ENCODE measurements around the gene SIVA1.

Gene SIVA1

DNA sequence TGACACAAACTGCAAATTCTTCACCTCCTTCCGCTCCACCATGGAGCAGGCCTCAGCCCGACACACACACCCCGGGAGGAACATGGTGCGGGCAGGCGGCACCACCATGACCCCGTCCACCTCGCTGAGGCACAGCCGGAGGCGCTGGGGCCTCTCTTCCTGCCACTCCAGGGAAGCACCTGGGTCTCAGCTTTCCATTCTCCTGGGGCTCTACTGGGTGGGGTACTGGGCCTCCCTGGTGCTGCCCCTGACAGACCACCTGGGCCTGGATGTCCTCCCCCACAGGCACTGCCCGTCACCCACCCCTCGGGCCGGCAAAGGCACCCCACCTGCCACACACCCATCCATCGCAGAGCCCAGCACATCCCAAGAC is 32.7 kb downstream of the SIVA1 start:
- DNase-seq, result no peak

DNA sequence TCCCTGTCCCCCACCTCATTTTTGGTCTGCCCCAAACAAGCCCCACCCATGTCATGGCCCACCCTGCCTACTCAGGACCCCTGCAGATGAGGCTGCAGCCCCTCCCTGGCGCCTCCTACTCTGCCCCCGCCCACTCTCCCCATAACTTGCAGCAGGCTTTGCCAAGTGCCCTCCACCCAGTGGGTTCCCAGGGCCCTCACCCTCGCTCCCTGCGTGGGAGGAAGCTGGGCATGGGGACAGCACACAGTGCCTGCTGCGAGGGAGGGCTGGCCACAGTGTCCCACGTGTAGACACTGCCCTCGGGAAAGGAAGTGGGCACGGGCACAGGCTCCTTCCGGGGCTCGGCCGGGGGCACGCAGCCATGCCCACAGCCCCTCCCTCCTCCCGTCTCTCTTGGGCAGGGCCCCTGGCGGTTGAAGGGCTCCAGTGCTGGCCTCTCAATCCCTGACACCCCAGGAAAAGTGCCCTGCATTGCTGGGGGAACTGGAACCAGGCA is 33.2 kb downstream of the SIVA1 start:
- peak in 1 of 5 experiments; percentile 65 for DNase-seq

DNA sequence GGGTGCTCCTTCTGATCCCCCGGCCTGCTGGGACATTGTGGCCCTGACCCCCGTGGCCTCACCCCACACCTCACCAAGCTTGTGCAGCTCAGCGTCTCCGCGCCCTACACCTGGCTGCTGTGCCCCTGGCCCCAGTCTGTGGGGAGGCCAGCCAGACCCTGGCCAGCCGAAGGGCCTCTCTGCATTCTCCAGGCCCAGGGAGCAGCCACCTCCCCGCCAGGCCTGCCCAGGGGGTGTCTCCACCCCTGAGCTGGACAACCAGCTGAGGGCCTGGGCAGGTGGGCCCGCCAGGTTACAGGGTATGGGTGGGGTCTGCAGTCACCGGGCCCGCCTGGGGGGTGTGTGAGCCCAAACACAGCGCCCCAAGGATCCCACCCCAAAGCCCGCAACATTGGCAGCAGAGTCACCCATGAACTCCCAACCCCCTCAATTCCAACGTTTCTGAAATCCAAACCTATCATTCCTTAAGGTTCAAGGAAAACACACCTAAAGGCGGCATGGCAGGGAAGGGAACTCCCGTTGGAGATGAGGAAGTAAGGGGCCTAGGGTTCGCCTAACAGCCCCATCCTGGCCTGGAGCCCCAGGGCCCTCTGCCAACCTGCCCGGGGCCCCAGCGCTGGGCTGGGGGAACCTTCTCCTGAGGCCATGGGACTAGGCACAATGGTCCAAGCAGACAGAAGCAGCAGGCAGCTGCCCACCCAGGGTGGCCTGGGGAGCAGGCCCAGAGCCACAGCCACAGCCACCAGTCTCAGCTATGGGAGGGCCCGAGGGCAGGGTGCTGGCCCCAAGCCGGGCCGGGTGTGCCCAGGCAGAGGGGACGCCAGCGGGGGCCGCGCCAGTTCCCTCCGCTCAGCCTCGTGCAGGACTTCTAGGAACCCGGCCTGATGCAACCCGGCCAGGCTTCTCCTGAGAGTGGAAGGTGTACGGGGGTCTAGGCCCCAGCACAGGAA is 34.1 kb downstream of the SIVA1 start:
- DNase-seq, result no peak

DNA sequence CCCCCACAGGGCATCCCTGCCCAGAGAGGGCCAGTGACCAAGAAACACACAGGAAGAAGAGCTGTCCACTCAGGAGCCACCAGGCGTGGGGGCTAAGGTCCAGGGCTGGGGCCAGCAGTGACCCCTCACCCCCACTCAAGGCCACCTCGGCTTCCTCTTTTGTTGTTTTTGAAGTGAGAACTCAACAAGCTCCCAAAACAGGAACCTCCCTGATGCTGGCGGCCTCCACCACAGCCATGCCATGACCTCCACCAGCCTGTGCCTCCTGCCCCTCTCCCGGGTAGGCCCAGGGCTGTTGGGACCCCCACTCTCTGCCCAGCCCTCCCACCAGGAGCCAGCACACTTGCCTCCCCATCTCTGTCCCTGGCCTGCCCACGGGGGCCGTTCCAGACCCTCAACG is 34.8 kb downstream of the SIVA1 start:
- no peak for DNase-seq

DNA sequence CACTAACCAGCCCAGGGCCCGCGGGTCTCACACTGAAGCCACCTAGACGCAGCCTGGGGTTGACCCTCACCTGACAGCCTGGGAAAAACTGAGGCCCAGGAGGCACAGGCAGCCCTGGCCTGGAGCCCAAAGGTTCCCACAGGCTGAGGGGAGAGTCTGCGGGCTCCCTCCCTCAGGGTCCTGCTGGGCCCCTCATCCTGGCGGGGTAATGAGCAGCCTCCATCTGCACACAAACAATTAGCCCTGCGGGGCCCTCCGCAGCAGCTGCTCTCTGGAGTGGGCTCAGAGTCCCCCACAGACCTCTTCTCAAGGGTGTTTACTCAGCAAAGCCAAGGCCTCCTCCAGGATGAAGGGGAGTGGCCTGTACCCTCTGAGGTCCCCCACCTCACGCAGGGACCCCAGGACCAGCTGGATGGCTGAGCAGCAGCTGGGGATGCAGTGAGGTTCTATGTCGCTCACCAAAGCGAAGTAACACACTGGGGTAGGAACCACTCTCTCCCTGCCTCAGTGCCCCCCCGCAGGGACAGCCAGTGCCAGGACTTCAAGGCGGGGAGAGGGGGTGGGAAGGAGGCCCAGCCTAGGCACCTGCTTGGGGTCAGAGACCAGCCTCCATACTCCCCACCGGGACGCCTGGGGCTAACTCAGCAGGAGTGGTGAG is 35.3 kb downstream of the SIVA1 start:
- no peak for DNase-seq

DNA sequence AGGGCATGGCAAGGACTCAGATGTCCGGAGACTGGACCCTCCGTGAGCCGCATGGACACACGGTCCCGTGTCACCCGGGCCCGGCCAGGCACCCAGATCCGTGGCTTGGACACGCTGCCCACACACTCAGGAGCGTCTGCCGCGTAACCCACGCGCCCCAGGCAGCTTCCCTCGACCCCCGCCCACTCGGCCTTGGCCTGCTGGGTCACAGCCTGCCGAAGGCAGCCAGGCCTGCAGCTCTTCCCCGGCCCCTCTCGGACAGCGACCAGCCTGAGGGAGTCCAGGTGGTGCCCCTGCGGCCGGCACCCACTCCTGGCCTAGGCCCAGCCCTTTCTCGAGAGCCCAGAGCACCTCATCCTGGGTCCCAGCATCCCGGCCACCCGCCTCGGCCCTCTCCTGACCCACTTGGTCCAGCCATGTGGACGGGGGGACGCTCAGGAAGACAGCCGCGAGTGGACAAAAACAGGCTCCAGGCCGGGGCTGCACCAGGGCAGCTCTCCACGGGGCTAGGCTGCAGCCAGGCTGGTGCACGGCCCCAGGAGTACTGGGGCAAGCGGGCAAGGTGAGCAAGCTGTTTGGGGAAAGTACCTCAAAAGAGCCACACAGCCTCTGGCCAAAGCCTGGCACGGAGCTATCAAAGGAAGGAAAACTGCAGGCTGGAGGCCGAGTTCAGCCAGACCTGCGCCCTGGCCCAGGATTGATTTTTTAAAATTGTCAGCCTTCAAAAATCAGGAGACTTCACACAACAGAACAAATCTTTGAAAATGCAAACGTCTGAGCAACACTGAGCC is 36.1 kb downstream of the SIVA1 start:
- DNase-seq, result no peak

DNA sequence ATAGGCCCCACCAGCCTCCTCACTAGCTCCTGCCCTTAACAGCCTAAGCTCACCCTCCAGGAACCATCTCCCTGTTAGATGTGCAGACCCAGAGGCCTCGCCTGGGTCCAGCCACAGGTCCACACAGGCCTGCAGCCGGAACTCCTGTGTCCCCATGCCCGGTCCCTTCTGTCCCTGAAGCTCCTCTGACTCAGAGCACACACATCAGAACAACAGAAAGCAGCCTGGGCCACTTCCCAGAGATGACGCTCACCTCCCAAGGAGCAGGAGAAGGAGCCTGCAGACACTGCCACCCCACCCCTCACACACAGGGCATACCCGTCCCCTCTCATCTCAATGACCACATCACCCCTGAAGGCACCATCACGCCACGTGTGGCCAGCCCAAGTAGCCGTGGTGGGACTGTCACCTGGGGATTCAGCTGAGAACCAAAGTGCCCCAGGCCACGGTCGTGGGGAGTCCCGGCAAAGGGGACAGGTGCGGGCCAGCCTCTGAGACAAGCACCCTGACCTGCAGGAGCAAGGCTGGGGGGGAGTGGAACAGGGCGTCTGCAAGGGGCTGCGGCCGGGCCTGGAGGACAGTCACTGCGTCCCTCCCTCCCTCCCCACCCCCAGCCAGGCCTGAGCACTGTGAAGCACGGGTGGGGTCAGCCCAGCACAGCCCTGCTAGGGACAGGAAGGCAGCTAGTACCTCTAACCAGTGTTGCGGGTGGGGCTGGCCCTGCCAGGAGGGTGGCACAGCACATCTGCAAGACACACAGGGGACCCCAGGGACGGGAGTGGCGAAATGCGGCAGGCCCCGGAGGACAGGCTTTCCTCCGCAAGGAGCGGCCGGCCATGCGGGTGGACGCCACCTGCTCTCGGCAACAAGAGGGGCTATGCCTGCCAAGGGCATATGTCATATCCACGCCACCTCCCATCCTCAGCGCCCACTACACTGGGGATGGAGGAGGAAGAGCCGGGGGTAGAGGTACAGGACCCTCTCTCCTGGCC is 37.1 kb downstream of the SIVA1 start:
- DNase-seq, result no peak

DNA sequence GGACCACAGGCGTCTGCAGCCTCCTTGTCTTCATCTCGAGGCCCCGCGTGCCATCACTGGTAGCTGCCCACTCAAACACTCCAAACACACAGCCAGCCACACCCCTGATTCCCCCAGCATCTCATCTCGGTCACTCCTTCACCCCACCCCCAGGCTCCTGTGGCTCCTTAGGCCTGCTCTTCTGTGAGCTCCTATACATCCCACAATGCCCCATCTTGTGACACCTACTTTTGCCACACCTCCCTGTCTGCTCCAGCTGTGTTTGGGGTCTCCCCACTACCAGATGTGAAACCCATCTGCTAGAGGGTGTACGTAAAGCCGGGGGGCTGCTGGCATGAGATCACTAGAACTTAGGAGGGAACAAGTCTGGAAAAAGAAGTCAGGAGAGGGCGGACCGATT is 38.5 kb downstream of the SIVA1 start:
- no peak for DNase-seq

DNA sequence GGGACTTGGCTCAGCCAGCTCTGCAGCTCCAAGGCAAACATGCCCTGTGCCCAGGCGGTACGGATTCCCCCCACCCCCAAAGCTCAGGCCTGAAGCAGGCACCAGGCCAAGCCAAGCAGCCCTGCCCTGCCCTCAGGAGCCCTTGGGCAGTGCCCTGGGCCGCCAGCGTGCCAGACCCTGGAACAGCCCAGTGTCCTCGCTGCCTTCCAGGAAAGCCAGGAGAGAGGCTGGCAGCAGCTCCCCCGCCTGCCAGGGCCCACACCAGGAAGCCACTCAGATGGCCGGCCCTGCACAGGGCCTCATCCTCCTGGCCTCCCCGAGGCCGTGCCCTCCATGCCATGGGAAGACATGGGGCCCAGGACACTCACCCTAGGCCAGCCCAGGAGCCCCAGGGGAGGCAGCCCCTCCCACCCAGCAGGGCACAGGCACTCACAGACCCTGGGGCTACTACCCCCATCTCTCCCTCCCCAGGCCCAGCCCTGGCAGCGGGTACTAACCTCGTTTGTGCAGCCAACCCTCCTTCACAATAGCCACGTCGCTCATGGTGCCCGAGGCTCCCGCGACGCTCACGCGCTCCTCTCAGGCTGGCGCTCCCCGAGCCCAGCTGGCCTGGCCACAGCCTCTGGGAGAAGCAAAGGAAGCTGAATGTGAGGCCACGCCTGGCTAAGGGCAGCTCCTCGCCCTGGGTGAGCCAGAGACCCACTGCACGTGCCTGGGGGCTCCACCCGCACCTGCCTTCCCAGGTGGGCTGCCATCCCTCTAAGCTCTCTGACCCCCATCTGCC is 39.3 kb downstream of the SIVA1 start:
- no peak for DNase-seq

DNA sequence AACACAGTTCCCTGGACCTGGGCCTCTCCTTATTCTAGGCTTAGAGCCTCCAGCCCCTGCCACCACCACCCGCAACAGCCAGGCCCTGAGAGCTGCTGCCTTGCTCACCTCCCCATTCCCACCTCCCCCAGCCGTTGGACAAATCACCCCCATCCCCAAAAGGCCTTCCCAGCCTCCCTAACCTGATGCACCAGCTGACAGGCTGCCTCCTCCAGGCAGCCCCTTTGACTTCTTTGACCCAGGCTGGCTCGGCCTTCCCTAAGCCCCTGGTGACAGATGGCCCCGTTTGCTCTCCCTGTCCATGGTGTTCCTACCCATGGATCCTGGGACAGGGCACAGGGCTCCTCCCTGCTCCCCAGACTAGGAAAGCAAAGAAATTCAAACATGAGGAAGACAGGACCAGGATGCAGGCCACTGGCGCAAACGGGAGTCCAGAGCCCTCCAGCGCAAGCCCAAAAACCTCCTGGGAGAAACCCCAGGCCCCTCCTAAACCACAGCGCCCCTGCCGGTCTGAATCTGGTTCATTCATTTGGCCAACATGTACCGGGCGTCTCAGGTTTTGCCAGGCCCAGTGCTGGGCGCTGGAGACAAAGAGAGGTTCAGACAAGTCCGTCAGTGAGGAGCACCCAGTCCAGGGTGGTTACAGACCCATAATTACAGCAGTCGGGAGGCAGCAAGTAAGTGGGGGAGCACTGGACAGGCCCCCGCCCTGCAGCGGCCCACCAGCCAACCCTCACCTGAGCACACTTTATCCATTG is 40.2 kb downstream of the SIVA1 start:
- no peak for DNase-seq

DNA sequence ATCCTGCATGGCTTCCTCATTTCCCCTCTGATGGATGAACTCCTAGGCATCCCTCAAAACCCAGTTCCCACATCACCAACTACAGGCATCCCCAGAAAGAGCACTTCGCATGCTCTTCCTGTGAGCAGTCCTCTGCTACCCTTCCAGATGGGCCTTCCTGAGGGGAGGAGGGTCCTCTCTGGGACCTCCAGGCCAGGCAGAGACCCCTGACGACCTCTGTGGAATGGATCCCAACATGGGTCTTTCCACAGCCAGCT is 40.7 kb downstream of the SIVA1 start:
- no peak for DNase-seq

DNA sequence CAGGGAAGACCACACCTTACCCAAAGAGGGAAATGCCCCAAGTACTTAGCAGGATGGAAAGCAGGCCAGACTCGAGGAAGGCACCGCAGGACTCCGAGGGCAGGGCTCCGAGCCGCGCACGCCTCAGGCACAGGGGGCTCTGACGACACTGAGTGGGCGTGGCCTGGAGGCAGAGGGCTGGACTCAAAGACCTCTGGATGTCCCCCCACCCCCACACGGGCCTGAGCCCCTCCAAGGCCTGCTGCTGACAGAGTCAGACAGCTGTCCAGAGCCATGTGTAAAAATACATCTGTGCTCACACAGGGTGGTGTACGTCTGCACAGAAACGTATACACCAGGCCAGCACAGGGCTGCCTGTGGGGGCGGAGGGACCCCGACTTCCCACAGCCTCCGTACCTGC is 41.2 kb downstream of the SIVA1 start:
- DNase-seq, result peak in 3 of 5 experiments; percentile 17 to 61 (median 18)

DNA sequence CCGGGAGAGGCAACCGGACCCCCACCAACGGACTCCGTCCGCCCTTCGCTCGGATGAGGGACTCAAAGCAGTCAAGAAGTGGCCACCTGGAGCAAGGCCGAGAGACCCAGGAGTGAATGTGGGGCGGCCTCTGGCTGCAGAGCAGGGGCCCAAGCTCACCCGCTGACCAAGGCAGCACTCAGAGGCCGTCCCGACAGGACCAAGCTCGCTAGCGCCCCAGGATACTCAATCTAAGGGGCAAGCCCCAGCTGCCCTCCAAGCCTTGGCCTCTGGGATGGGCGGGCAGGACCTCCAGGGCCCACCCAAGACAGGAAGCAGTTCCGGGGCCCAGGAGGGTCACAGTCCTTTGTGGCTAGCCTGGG is 41.7 kb downstream of the SIVA1 start:
- no peak for DNase-seq

DNA sequence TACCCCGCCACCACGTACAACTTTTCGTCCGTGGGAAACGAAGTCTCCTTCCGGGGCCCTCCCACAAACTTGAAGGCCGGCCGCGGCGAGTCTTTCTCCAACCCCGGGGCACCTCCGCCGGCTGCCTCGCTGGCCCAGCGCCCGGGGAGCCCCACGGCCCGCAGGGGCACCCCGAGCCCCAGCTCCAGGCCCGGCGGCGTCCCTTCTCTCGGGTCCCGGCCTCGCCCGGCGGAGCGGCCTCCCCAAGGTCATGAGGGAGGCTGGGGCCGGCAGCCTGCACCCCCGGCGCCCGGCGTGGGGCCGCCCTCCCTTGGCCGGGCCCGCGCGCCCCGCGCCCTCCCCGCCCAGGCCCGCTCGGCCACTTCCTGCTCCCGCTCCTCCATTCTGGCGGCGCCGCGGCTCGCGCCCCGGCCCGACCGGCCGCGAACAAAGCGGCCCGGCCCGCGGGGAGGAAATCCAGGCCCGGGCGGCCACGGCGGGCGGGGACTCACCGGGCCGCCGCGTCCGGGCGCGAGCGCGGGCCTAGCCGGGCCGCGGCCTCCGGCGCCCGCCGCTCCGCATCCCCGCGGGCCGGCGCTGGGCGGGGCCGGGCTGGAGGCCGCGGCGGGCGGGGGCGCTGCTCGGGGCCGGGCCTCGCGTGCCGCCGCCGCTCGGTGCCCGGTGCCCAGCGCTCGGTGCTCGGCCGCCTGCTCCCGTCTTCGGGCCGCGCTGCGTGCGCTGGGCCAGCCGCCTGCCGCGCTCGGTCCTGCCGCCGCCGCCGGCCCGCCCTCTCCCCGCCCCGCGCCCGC is 42.2 kb downstream of the SIVA1 start, which contains the start of gene AKT1:
Gene AKT1, minus strand, starts transcription at position 756 of the 788 bp plus-strand sequence. CDS start 3,105 bp downstream, outside the sequence.
- DNase-seq, result peak in 2 of 5 experiments; percentile 17 to 47

DNA sequence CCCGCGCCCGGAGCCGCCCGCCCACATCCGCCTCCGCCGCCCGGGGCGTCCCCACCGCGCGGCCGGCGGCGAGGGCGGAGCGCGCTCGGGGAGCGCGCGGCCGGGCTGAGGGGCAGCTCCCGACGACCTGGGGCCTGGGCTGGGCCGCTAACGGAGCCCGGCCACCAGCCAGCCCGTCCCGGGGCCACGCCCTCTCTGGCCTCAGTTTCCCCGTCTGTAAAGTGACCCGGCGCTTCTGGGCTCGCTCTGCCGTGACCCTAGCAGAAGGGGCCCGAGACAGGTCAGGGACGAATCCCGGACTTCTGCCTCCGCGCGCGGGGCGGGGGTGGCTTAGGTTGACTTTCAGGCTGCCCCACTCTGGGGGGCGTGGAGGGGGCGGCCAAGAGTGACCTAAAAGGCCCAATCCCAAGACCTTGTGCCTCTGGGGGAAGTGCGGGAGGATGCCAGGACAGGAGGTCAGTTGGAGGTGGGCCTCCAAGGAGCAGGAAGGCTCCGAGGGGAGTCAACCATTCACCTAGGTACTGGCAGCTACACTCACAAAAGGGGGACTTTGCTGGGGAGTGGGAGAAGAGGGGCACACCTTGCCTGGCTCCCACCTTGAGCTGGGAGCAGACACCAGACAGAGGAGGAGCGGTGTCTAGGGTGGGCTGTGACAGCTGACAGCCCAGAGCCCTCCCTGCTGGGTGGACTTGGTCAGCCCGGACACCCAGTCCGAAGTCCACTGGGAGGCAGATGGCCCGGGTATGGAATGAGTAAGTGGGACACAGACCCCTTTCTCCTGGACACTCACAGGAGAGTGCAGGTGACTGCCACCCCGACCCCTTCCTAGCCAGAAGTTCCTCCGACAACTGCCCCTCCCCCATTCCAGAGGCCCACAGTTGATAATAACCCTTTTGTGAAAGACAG is 43.1 kb downstream of the SIVA1 start:
- peak; percentile 27 to 71 (median 52) for DNase-seq

DNA sequence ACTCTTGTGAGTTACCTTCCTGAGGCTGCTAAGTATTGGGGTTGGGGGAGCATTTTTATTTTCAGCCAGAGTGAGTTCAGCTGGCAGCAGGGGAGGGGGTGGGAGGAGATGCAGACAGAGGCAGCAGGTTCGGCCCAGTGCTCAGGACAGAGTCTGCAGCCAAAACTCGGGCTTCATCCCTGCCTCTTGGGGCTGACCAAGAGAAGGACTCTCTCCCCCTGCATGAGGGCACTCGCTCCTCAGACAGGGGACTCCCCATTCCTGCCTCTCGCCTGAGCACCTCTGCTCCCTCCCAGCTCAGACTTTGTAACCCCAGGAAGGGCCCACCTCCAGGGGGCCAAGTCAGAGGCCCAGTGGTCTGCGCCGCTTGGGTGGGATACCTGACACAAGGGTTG is 43.7 kb downstream of the SIVA1 start:
- DNase-seq, result no peak

DNA sequence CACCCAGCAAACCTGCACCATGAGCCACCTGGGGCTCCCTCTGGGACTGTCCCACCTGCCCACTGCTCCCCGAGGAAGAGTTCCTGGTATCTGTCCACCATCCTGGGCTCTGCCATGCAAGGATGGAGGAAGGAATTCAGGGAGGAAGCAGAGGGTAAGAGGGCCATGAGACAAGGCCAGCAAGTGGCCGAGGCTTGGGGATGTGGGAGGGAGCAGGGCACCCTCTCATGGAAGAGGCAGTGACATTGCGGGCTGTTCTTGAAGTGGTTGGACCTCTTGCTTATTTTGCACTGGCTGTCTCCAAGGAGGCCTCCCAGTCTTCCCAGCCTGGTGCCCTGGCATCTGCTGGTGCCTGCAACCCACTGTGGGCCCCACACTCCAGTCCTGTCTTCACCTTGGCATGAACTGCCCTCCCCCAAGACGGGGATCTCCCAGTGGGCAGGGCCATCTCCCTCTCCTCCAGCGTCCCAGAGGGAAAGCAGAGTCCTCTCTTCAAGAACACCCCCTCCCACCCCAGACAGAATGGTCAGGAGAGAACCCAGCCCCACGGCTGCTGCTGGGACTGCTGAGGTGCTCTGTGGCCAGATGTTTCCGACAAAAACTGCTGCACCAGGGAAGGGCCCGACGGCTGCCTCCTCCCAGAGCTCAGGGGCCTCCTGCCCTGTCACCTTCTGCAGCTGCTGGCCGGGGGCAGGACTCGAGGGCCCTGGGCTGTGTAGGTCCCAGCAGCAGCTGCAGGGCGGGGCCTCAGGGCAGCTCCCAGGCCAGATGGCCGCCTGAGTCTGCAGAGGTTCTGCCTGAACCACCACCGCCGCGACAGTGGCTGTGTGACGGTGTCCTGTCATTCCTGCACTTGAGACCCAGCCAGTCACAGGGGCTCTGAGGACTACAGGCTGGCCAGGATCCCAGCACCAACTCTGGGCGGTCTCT is 44.4 kb downstream of the SIVA1 start:
- no peak for DNase-seq
